Astrocyte (in vitro differentiated cells and primary cell): Measurements from ENCODE around the gene KRTAP4-11. TPM values are rescaled to one million over a fixed set of nuclear protein-coding genes. Genes with fewer than 3 reads are reported as not detected.
"Not testable (repeated sequence)": the region's sequence is repeated elsewhere in the genome, so short reads cannot be mapped to it uniquely, and the experiment has no call there.

ENCODE experiments used
- DNase-seq: peaks from one replicate; pipeline ENCODE4 v3.0.0-alpha.2; 2010; ENCODE audit warnings: low read depth
- FAIRE-seq: peaks from 2 replicates; lab custom pipeline; 2011; peaks lifted over from hg19 to GRCh38; lab: Jason Lieb, UNC
- H2AFZ ChIP-seq: 2 replicates; pipeline ENCODE4 v1.6.0; 2012; ENCODE audit warnings: low read depth, low read length, inconsistent platforms
- H3K27ac ChIP-seq: 2 replicates; pipeline ENCODE4 v1.5.1; 2011; ENCODE audit warnings: low read depth, low read length, inconsistent platforms
- H3K27me3 ChIP-seq: 2 replicates; pipeline ENCODE4 v1.6.0; 2011; ENCODE audit warnings: low read length, inconsistent platforms; ENCODE audit not compliant: insufficient read depth
- H3K36me3 ChIP-seq: 2 replicates; pipeline ENCODE4 v1.5.1; 2011; ENCODE audit warnings: low read length, inconsistent platforms; ENCODE audit not compliant: insufficient read depth
- H3K4me1 ChIP-seq: 2 replicates; pipeline ENCODE4 v1.5.1; 2011; ENCODE audit warnings: low read length, inconsistent platforms; ENCODE audit not compliant: insufficient read depth
- H3K4me2 ChIP-seq: 2 replicates; pipeline ENCODE4 v1.6.0; 2012; ENCODE audit warnings: low read length, inconsistent platforms
- H3K4me3 ChIP-seq: 2 replicates; pipeline ENCODE4 v1.5.1; 2011; ENCODE audit warnings: low read depth, mild to moderate bottlenecking, low read length, inconsistent platforms; ENCODE audit not compliant: insufficient read depth
- H3K79me2 ChIP-seq: 2 replicates; pipeline ENCODE4 v1.6.0; 2012; ENCODE audit warnings: mild to moderate bottlenecking, low read length, inconsistent platforms; ENCODE audit not compliant: insufficient read depth
- H3K9ac ChIP-seq: 2 replicates; pipeline ENCODE4 v1.6.0; 2012; ENCODE audit warnings: mild to moderate bottlenecking, low read length, inconsistent platforms
- H3K9me3 ChIP-seq: 2 replicates; pipeline ENCODE4 v1.5.1; 2012; ENCODE audit warnings: low read depth, mild to moderate bottlenecking, low read length, inconsistent platforms; ENCODE audit not compliant: insufficient read depth
- H4K20me1 ChIP-seq: 2 replicates; pipeline ENCODE4 v1.6.0; 2012; ENCODE audit warnings: low read length, inconsistent platforms; ENCODE audit not compliant: insufficient read depth
- H3K27ac Mint-ChIP-seq: one replicate; pipeline ENCODE4 v1.8.0; 2021; ENCODE audit warnings: mild to moderate bottlenecking, mixed read lengths; ENCODE audit not compliant: unreplicated experiment
- H3K27me3 Mint-ChIP-seq: one replicate; pipeline ENCODE4 v1.8.0; 2021; ENCODE audit warnings: low read depth, mixed read lengths; ENCODE audit not compliant: unreplicated experiment
- H3K36me3 Mint-ChIP-seq: one replicate; pipeline ENCODE4 v1.8.0; 2021; ENCODE audit warnings: low read depth, mixed read lengths; ENCODE audit not compliant: unreplicated experiment
- H3K4me1 Mint-ChIP-seq: one replicate; pipeline ENCODE4 v1.8.0; 2021; ENCODE audit warnings: low read depth, mixed read lengths; ENCODE audit not compliant: unreplicated experiment
- H3K4me3 Mint-ChIP-seq: one replicate; pipeline ENCODE4 v1.8.0; 2021; ENCODE audit warnings: mild to moderate bottlenecking, moderate library complexity, mixed read lengths; ENCODE audit not compliant: unreplicated experiment
- H3K9me3 Mint-ChIP-seq: one replicate; pipeline ENCODE4 v1.8.0; 2021; ENCODE audit warnings: mild to moderate bottlenecking, mixed read lengths; ENCODE audit not compliant: unreplicated experiment
- CTCF ChIP-seq: IDR thresholded peaks from 2 replicates; pipeline ENCODE4 v1.5.1; 2011; ENCODE audit warnings: low read depth, mild to moderate bottlenecking, inconsistent platforms, low read length, moderate library complexity; ENCODE audit not compliant: insufficient read depth
- EZH2 ChIP-seq: IDR thresholded peaks from 2 replicates; pipeline ENCODE4 v1.6.1; 2012; ENCODE audit warnings: mild to moderate bottlenecking, low read length, inconsistent platforms; ENCODE audit not compliant: insufficient read depth
- total RNA-seq: library from RNA; stranded (reverse); gene quantifications from 2 replicates; pipeline ENCODE4 v1.2.1, GENCODE V29; 2021

Gene KRTAP4-11
- total RNA-seq, 1 donor from 2014 or later: not detected

DNA sequence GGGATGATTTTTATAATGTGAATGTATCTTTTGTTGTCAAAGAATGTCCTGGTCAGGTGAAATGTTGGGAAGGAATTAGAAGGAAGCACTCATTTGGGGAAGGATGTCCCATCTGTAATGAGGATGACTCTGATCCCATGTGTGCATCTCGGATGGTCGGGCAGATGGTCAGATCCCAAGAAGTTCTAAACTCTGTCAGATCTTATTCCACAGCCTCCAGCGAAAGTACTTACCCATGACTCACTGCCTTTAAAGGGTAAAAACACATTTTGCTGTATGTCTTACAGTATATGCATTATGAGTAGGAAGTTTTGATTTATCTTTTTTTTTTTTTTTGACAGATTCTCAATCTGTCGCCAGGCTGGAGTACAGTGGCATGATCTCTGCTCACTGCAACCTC lies 548 bp upstream of the KRTAP4-11 start:
- H3K4me2 ChIP-seq: no peak overlapping the region
- no peaks in the 10 kb centered on the region for H3K79me2 ChIP-seq
- no peaks in the 10 kb centered on the region for H3K27me3 ChIP-seq
- H3K9ac ChIP-seq: no peak overlapping the region
- H3K27ac ChIP-seq: no peak overlapping the region
- no peak overlapping the region for H3K4me3 ChIP-seq
- DNase-seq (no peak), FAIRE-seq (no peak)
- Mint-ChIP-seq H3K27me3 (peaks cover 6% of the 10 kb centered on the region), H3K27ac (no peak overlapping the region), H3K4me1 (peaks cover 19% of the 10 kb centered on the region), H3K36me3 (no peaks in the 10 kb centered on the region), H3K9me3 (peaks cover 2% of the 10 kb centered on the region), H3K4me3 (no peak overlapping the region)
- H3K9me3 ChIP-seq: peaks cover 3% of the 10 kb centered on the region
- TF ChIP-seq EZH2 (no peak), CTCF (no peak)
- H3K36me3 ChIP-seq: no peaks in the 10 kb centered on the region
- H2AFZ ChIP-seq: no peak overlapping the region
- no peaks in the 10 kb centered on the region for H4K20me1 ChIP-seq
- H3K4me1 ChIP-seq: peaks cover 4% of the 10 kb centered on the region

GRCh38 chr17:41116297-41116696 lies 1.9 kb downstream of the KRTAP4-11 start:
- Histone ChIP-seq H3K9me3 (peaks cover 6% of the 10 kb centered on the region), H3K27me3 (no peaks in the 10 kb centered on the region), H2AFZ (no peak overlapping the region), H3K79me2 (no peaks in the 10 kb centered on the region), H3K9ac (no peak overlapping the region), H4K20me1 (no peaks in the 10 kb centered on the region), H3K4me2 (no peak overlapping the region), H3K4me1 (peaks cover 4% of the 10 kb centered on the region), H3K27ac (no peak overlapping the region), H3K4me3 (no peak overlapping the region), H3K36me3 (no peaks in the 10 kb centered on the region)
- Mint-ChIP-seq H3K36me3 (no peaks in the 10 kb centered on the region), H3K4me1 (peaks cover 13% of the 10 kb centered on the region), H3K9me3 (peaks cover 4% of the 10 kb centered on the region), H3K27ac (no peak overlapping the region), H3K27me3 (peaks cover 6% of the 10 kb centered on the region), H3K4me3 (no peak overlapping the region)
- FAIRE-seq (no peak), DNase-seq (no peak)
- no peak for TF ChIP-seq EZH2
- no peak for TF ChIP-seq CTCF

DNA sequence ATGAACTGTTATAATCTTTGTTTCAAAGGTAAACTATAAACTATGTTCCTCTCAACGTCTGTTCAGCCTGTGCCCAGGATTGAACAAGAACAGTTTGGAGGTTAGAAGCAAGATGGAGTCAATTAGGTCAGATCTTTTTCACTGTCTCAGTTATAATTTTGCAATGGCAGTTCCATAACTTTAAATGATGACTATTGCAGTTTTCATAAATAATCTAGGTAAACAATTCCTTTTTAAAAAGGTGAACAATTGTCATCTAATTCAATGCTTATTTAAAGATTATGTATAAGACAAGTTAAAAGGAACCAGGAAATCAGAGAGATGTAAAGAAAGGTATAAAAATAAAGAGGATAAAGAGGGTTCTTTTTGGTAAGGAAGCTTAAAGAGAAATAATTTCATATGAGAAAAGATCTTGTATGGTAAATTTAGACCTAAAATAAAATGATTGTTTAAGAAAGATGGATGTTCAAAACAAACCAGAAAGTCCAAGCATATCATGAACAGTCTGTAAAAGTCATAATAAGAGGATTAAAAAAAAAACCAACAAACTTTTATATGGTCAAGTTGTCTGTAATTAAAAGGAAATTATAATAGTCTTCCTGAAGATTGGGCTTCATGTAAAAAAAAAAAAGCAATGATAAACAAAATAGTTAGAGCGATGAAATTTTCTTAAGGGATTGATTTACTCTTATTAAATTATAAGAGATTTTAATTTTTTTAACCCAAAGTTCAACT lies 6.9 kb downstream of the KRTAP4-11 start:
- Mint-ChIP-seq H3K27ac (no peak overlapping the region), H3K27me3 (peaks cover under 1% of the 10 kb centered on the region), H3K9me3 (peaks cover 2% of the 10 kb centered on the region), H3K36me3 (no peaks in the 10 kb centered on the region), H3K4me1 (peaks cover 1% of the 10 kb centered on the region), H3K4me3 (no peak overlapping the region)
- H3K79me2 ChIP-seq: no peaks in the 10 kb centered on the region
- H4K20me1 ChIP-seq: no peaks in the 10 kb centered on the region
- H3K27me3 ChIP-seq: no peaks in the 10 kb centered on the region
- no peak overlapping the region for H2AFZ ChIP-seq
- no peak overlapping the region for H3K4me3 ChIP-seq
- no peak overlapping the region for H3K9ac ChIP-seq
- H3K9me3 ChIP-seq: peaks cover 6% of the 10 kb centered on the region
- TF ChIP-seq CTCF (no peak), EZH2 (no peak)
- no peak overlapping the region for H3K27ac ChIP-seq
- no peak overlapping the region for H3K4me2 ChIP-seq
- no peaks in the 10 kb centered on the region for H3K4me1 ChIP-seq
- no peaks in the 10 kb centered on the region for H3K36me3 ChIP-seq
- DNase-seq (no peak), FAIRE-seq (no peak)

DNA sequence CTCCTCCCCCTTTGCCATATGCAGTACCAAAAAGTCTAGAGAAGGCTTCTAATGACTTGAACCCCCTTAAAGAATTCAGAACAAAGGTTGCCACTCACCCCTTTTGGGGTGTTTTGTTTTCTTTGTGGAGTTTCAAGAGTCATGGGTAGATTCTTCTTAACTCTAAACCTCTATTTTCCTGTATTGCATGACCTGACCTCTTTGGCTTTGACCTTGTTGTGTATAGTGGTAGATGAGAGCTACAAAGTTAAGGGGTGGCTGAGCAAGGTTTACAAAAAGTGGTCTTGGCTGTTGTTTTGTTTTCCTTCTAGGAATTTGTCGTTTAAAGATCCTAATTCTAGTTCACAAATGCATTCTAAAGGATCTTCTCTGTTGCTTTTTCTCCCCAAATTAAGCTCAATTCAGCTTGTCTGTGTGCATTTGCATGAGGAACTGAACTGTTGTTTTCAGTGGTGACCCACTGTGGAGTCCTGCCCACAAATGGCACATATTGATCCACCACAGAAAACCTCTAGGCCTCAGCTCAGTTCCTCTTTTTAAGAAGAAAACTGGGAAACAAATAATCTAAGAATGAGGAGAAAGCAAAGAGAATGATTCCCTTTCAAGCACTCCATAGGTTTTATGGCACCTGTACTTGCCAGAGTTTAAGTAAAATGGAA lies 9.3 kb downstream of the KRTAP4-11 start:
- Histone ChIP-seq H3K4me2 (peak overlapping the region; percentile 30), H3K4me3 (peak overlapping the region; percentile 34), H3K9ac (peak overlapping the region; percentile 58)
- not testable (repeated sequence) for H3K27me3 Mint-ChIP-seq, H3K27ac Mint-ChIP-seq, H3K4me1 ChIP-seq, H2AFZ ChIP-seq, H3K27ac ChIP-seq, H3K36me3 ChIP-seq, H3K9me3 Mint-ChIP-seq, H3K27me3 ChIP-seq, H3K4me3 Mint-ChIP-seq, H3K79me2 ChIP-seq, H4K20me1 ChIP-seq, H3K9me3 ChIP-seq, H3K36me3 Mint-ChIP-seq, FAIRE-seq, DNase-seq
- H3K4me1 Mint-ChIP-seq: peaks cover 14% of the 10 kb centered on the region
